ENCODE data around the gene PIM3. TPM values are rescaled to one million over a fixed set of nuclear protein-coding genes. Genes with fewer than 3 reads are reported as not detected.

PIM3 gene
- total RNA-seq, 4 donors from 2014 or later: 43.8 to 75.7 (median 52.1) TPM

GRCh38 chr22:49946612-49947295, 13.8 kb upstream of the PIM3 start:
- TF ChIP-seq POLR2A (IDR thresholded peaks at IDR 0.05) (no peak), CTCF (IDR thresholded peaks at IDR 0.05) (no peak)
- intact Hi-C loops (cut with DNase I): no loop called here
- H3K27ac ChIP-seq: peak overlapping the region in 1 of 4 donors; percentile 89
- H3K36me3 ChIP-seq: no peaks in the 10 kb centered on the region
- peak overlapping the region in 1 of 4 donors; percentile 11 for H3K4me3 ChIP-seq
- WGBS, 2 donors: 64% methylated on average over 6 of the region's 17 CpGs; no CpG with 5 or more reads in 1 of the 2 donors
- no peaks in the 10 kb centered on the region for H3K27me3 ChIP-seq
- H3K4me1 ChIP-seq: peaks cover 41 to 63% (median 42%) of the 10 kb centered on the region in 3 donors
- no peaks in the 10 kb centered on the region for H3K9me3 ChIP-seq
- DNase-seq: no peak

- Histone ChIP-seq H3K36me3 (no peaks in the 10 kb centered on the region), H3K4me1 (peaks cover 45 to 68% (median 46%) of the 10 kb centered on the region in 3 donors), H3K4me3 (peak overlapping the region in 1 of 4 donors; percentile 55), H3K27me3 (no peaks in the 10 kb centered on the region), H3K9me3 (no peaks in the 10 kb centered on the region), H3K27ac (peak overlapping the region in 1 of 4 donors; percentile 89)
- intact Hi-C loops (cut with DNase I): no loop called here
- TF ChIP-seq CTCF (IDR thresholded peaks at IDR 0.05): no peak
- TF ChIP-seq POLR2A (IDR thresholded peaks at IDR 0.05): no peak
- no peak for DNase-seq
- 45 to 60% methylated on average over 1 to 4 of the region's 6 CpGs for WGBS, 2 donors
Measured at GRCh38 chr22:49947296-49947622, 13.3 kb upstream of the PIM3 start.

- intact Hi-C loops (cut with DNase I): no loop called here
- Histone ChIP-seq H3K4me1 (peaks cover 55 to 78% (median 55%) of the 10 kb centered on the region in 3 donors), H3K4me3 (peak overlapping the region; percentile 28 to 55 (median 42)), H3K27me3 (no peaks in the 10 kb centered on the region), H3K27ac (peak overlapping the region; percentile 89 to 94 (median 92)), H3K9me3 (no peaks in the 10 kb centered on the region), H3K36me3 (no peaks in the 10 kb centered on the region)
- TF ChIP-seq CTCF (IDR thresholded peaks at IDR 0.05): no peak
- TF ChIP-seq POLR2A (IDR thresholded peaks at IDR 0.05): peak in 1 of 4 donors; percentile 19
- DNase-seq: no peak
- WGBS, 2 donors: 30 to 66% methylated on average over 2 to 7 of the region's 23 CpGs
Measured at GRCh38 chr22:49948116-49948957, 12.2 kb upstream of the PIM3 start.

GRCh38 chr22:49948958-49949913, 11.3 kb upstream of the PIM3 start:
- peaks cover 62 to 87% (median 64%) of the 10 kb centered on the region in 3 donors for H3K4me1 ChIP-seq
- TF ChIP-seq CTCF (IDR thresholded peaks at IDR 0.05) (no peak), POLR2A (IDR thresholded peaks at IDR 0.05) (peak in 3 of 4 donors; percentile 6 to 51 (median 32))
- intact Hi-C loops (cut with DNase I): no loop called here

More at GRCh38 chr22:49948958-49949913, 11.3 kb upstream of the PIM3 start:
- H3K4me3 ChIP-seq: peak overlapping the region; percentile 28 to 55 (median 42)
- H3K27me3 ChIP-seq: no peaks in the 10 kb centered on the region
- no peaks in the 10 kb centered on the region for H3K36me3 ChIP-seq
- 67% methylated on average over 3 to 7 of the region's 42 CpGs for WGBS, 2 donors
- no peaks in the 10 kb centered on the region for H3K9me3 ChIP-seq
- peak overlapping the region; percentile 89 to 94 (median 92) for H3K27ac ChIP-seq
- DNase-seq: no peak
